AG08395 (cell line): Measurements from ENCODE around the gene HLA-C.
"Not testable (repeated sequence)": the region's sequence is repeated elsewhere in the genome, so short reads cannot be mapped to it uniquely, and the experiment has no call there.

ENCODE experiments used
- DNase-seq: peaks from one replicate; pipeline ENCODE4 v3.0.0; 2012; ENCODE audit warnings: mixed read lengths, low spot score

HLA-C gene

GRCh38 chr6:31271641-31272357 is at the start of gene HLA-C:
Gene HLA-C, minus strand, starts transcription at chr6:31272092. Its CDS starts 21 bp downstream, at chr6:31272071.
- DNase-seq, result peak; percentile 98

DNA sequence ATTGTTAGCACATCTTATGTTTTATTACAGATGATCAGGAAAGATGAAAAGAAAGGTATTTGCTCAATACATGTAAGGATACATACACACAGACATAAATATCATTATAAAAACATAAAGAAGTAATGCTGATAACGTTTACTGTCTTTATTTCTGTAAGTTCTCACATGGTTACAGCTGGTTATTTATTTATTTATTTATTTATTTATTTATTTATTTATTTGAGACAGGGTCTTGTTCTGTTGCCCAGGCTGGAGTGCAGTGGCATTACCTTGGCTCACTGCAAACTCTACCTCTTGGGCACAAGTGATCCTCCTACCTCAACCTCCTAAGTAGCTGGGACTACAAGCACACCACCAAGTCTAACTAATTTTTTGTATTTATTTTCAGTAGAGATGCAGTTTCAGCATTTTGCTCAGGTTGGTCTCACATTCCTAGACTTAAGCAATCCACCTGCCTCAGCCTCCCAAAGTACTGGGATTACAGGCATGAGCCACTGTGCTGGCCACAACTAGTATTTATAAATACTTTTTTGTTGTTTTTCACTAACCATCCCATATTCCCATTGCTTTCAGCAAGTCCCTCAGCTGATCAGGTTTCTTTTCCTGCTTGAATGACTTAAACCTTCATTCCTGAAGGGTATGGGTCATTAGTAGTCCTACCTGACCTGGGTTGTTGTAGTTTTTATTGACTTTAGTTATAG is 49.3 kb upstream of the HLA-C start:
- no peak for DNase-seq

- DNase-seq, result no peak
Observed at GRCh38 chr6:31317036-31317435, 45.1 kb upstream of the HLA-C start.

DNA sequence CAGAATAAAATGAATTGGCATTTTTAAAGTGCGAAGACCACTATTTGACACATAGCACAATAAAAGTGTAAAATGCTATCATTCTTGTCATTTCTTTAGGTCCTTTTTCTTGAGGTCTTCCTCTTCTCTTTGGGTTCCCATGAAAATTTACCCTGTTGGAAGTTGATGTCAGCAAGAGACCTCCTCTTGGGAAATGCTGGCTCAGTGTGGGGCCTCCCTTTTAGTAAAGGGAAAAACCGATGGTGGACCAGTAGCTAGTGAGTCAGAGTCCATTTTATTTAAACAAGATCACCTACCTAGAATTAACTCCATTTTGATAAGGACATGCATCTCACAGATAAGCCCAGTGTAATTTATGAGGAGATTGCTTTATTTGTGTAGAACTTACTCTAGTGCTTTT is 37.7 kb upstream of the HLA-C start:
- no peak for DNase-seq

- DNase-seq, result no peak
Observed at GRCh38 chr6:31308845-31309175, 36.9 kb upstream of the HLA-C start.

GRCh38 chr6:31308050-31308844 is 36.4 kb upstream of the HLA-C start:
- peak; percentile 6 for DNase-seq

GRCh38 chr6:31307669-31308049 is 35.8 kb upstream of the HLA-C start:
- no peak for DNase-seq

GRCh38 chr6:31305703-31306219 is 33.9 kb upstream of the HLA-C start:
- no peak for DNase-seq

DNA sequence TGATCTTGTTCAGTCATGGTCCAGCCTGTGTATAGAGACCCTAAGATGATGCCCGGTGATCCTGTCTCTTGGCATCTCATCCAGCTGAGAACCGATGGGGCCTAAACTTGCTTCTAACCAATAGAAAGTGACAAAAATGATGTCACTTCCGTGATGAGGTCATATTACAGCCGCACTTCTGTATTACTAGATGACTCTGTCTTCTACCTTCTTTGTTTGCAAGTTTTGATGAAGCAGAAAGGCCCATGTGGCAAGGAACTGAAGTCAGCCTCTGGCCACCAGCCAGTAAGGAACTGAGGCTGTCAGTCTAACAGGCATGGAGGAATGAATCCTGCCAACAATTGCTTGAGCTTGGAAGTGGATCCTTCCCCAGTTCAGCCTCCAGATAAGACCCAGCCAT is 32.8 kb upstream of the HLA-C start:
- DNase-seq, result no peak

DNA sequence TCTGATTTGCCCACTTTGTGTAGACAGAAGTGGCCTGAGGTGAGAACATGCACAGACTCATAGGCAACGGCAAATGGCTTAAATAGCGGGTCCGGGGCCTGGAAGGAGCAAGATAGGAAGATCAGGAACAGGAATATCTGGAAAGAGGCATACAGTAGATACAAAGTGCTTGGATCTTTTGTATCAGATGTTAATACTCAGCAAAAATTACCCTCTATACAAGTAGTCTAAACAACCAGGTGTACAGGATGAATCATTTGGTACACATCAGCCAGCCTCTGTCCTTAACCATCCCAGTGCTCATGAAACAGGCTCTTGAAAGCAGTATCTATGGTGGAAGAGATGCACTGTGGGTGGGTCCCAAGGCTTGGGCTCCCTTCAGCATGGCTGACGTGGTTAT is 28.9 kb upstream of the HLA-C start:
- DNase-seq, result no peak

GRCh38 chr6:31299947-31300346 is 28.1 kb upstream of the HLA-C start:
- DNase-seq, result no peak

DNA sequence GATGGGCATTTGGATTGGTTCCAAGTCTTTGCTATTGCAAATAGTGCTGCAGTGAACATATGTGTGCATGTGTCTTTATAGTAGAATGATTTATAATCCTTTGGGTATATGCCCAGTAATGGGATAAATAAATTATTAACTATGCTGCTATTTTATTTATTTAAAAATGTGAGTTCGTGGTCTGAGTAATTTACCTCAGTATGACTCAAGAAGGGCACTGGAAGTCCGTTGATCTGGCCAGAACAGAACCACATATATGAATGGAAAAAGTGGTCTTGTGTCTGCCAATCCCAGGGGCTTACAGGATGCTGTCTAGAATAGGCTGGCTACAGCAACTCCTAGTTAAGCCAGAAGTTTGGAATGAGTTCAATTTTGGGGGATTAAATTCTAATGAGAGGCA is 27.6 kb upstream of the HLA-C start:
- no peak for DNase-seq

GRCh38 chr6:31294056-31294455 is 22.2 kb upstream of the HLA-C start:
- DNase-seq, result no peak

DNA sequence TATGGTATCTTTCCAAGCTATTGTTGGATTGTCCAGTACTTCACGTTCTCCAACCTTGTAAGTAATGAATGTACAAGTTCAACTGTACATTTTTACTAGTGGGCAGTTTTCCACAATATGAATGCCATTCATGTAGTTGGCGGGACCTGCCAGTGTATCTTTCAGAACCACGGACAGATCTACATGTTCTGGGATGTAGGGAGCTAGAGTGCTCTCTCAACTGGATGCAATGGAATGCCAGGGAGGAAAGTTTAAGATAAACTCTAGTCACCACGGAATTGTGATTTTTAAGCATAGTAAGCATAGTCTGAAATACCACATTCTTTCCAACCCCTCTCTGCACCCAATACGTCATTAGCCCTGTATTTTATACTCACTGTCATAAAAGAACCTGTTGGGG is 21.5 kb upstream of the HLA-C start:
- DNase-seq, result peak; percentile 44

DNA sequence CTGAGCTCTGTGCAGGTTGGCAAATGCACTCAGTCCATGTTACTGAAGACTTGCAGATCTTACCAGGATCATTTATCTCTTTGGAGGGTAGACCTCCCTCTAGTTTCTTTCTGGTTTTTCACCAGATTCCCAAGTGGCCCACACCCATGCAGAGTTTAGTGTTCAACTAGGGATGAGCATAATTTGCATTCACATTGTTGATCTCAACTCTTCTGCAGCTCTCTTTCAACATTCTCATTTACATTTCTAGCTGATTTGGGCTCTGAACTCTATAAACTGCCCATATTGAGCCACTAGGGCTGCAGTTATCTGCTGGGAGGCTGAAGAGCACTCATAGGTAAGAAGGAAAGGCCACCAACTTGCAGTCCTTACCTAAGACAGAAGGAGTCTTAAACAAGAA is 17.9 kb upstream of the HLA-C start:
- DNase-seq, result no peak

DNA sequence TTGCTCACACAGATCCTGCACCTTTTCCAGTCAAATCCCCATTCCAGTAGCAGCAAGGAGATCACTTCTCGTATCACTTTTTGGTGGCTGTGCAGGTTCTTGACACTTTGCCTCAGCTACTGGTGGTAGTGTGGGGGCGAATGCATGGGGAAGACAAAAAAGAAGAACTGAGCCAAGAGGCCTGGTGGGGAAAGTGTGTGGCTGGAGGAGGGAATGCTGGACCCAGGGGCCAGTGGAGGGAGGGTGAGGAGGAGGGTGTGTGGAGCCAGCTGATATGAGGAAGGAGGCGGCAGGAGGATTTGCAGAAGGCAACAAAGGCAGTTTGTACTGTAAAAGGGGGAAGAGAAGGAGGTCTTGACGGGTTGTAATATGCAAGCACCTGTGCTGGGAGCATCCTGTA is 15.7 kb upstream of the HLA-C start:
- DNase-seq, result no peak

GRCh38 chr6:31285982-31286381 is 14.1 kb upstream of the HLA-C start:
- DNase-seq, result no peak

GRCh38 chr6:31285486-31285885 is 13.6 kb upstream of the HLA-C start:
- DNase-seq, result no peak

- DNase-seq, result not testable (repeated sequence)
Observed at GRCh38 chr6:31279647-31280046, 7.8 kb upstream of the HLA-C start.

DNA sequence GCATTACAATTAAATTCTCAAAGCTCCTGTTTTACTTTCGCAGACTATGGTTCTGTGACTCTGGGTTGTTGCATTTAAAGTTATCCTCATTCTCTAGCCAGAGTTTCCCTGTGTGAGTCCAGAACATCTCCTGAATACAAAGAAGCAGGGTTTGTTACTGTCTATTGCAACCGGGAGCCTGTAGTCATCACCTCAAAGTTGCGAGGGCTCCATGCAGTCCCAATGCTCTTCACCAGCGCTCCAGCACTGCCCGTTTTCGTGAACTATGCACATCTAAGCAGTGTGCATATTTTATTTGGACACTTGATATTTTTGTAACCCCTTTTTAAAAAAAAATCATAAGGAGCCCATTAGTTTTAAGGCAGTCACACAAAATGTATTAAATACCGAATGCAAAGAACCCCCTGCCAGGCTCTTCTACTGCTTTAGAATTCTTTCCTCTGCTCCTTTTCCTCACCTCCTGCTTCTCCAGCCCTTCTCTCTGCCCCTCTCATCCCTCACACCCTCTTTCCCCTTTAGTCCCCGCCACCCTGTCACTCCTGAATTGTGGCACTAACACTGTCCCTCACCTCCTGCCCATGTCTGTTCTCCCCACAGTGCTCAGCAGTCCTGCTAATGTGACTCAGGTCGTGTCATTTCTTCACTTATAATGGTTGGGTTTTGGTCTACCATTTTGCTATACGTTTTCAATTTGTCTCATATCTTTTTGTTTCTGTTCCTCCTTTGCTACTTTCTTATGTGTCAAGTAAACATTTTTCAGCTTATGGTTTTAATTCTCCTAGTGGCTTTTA is 1.1 kb upstream of the HLA-C start:
- DNase-seq, result no peak

DNA sequence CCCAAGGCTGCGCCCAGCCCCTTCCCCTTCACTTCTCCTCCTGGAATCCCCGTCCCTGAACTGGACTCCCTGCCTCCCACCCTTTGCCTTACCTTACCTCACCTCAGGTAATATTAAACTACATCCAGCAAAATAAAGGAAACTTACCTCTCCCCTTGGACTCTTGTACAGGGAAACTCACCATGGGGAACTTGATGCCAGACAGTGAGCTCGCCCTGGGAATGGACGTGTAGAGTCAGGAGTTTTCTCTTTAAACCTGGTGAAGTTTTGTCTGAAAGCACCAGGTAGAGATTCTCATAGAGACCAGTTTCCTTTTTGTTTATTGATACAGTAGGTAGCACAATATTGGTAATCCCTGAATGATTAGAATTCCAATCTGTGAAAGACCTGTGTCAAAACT is 544 bp upstream of the HLA-C start:
- DNase-seq, result peak; percentile 3
